Measurements from ENCODE around the gene NXF1.
"Not testable (repeated sequence)": the region's sequence is repeated elsewhere in the genome, so short reads cannot be mapped to it uniquely, and the experiment has no call there.

Gene NXF1

GRCh38 chr11:62752994-62753735 is 52.1 kb downstream of the NXF1 start:
- peak overlapping the region; percentile 97 for H3K4me3 ChIP-seq (ENCODE audit: control insufficient read depth, low read depth, low read length)
- no peak for TF ChIP-seq CTCF (conservative IDR thresholded peaks at IDR 0.05; ENCODE audit: control insufficient read depth, insufficient read depth, low read depth, low read length)
- no peak for DNase-seq (ENCODE audit: low read depth)

GRCh38 chr11:62752177-62752785 is 53.0 kb downstream of the NXF1 start:
- TF ChIP-seq CTCF (conservative IDR thresholded peaks at IDR 0.05; ENCODE audit: control insufficient read depth, insufficient read depth, low read depth, low read length): no peak
- H3K4me3 ChIP-seq (ENCODE audit: control insufficient read depth, low read depth, low read length): no peak overlapping the region
- no peak for DNase-seq (ENCODE audit: low read depth)

GRCh38 chr11:62749931-62750330 is 55.3 kb downstream of the NXF1 start:
- not testable (repeated sequence) for H3K4me3 ChIP-seq (ENCODE audit: control insufficient read depth, low read depth, low read length); DNase-seq (ENCODE audit: low read depth)

- H3K4me3 ChIP-seq (ENCODE audit: control insufficient read depth, low read depth, low read length): no peak overlapping the region
- DNase-seq (ENCODE audit: low read depth): no peak
Measured at GRCh38 chr11:62747475-62748160, 57.6 kb downstream of the NXF1 start.

More at GRCh38 chr11:62747475-62748160, 57.6 kb downstream of the NXF1 start:
- TF ChIP-seq CTCF (conservative IDR thresholded peaks at IDR 0.05; ENCODE audit: control insufficient read depth, insufficient read depth, low read depth, low read length): no peak
